Measurements from ENCODE around the gene RPA3. TPM values are rescaled to one million over a fixed set of nuclear protein-coding genes. Genes with fewer than 3 reads are reported as not detected.

RPA3 gene
- total RNA-seq, 2 donors from 2014 or later: 0.66 to 6.0 TPM

DNA sequence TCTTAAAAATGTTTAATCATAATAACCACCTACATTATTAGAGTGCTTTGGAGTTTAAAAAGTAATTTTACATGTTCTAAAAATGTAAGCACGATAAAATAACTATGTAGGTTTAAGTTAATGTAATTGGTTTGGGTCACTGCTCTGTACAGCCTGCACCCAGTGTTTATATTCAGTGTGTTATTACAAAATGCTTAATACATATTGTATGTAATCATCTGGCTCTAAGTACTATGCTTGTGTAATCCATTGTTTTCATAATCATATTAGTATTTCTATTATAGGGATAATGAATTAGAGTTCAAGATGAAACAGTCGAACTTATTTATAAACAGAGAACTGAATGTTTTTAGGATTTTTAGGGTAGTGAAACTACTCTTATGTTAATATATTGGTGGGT lies 13.1 kb downstream of the RPA3 start:
- intact Hi-C loops (cut with DNase I): no loop called here
- H3K4me1 ChIP-seq: peaks cover 29% of the 10 kb centered on the region

GRCh38 chr7:7704867-7705266 lies 13.5 kb downstream of the RPA3 start:
- 85 to 89% methylated on average over 4 of the region's 4 CpGs for WGBS, 2 donors
- H3K27ac ChIP-seq: no peak overlapping the region
- no peak for DNase-seq
- H3K9me3 ChIP-seq: no peaks in the 10 kb centered on the region
- H3K4me1 ChIP-seq: peaks cover 30% of the 10 kb centered on the region
- no peak for TF ChIP-seq POLR2A (IDR thresholded peaks at IDR 0.05)
- TF ChIP-seq, protein P1, sequence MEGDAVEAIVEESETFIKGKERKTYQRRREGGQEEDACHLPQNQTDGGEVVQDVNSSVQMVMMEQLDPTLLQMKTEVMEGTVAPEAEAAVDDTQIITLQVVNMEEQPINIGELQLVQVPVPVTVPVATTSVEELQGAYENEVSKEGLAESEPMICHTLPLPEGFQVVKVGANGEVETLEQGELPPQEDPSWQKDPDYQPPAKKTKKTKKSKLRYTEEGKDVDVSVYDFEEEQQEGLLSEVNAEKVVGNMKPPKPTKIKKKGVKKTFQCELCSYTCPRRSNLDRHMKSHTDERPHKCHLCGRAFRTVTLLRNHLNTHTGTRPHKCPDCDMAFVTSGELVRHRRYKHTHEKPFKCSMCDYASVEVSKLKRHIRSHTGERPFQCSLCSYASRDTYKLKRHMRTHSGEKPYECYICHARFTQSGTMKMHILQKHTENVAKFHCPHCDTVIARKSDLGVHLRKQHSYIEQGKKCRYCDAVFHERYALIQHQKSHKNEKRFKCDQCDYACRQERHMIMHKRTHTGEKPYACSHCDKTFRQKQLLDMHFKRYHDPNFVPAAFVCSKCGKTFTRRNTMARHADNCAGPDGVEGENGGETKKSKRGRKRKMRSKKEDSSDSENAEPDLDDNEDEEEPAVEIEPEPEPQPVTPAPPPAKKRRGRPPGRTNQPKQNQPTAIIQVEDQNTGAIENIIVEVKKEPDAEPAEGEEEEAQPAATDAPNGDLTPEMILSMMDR (IDR thresholded peaks at IDR 0.05): no peak
- no peak for ATAC-seq
- intact Hi-C loops (cut with DNase I): no loop called here
- H3K27me3 ChIP-seq: no peaks in the 10 kb centered on the region
- H3K36me3 ChIP-seq (replicated peaks in 1 of 2; ENCODE audit: insufficient read depth in 1 of 2, low read depth in 2 of 2): no peaks in the 10 kb centered on the region
- no peak overlapping the region for H3K4me3 ChIP-seq

More for the DNA sequence above, 13.1 kb downstream of the RPA3 start:
- Histone ChIP-seq H3K27ac (no peak overlapping the region), H3K36me3 (replicated peaks in 1 of 2; ENCODE audit: insufficient read depth in 1 of 2, low read depth in 2 of 2) (no peaks in the 10 kb centered on the region), H3K27me3 (no peaks in the 10 kb centered on the region), H3K4me3 (no peak overlapping the region), H3K9me3 (no peaks in the 10 kb centered on the region)
- 82 to 88% methylated on average over 2 of the region's 2 CpGs for WGBS, 2 donors
- DNase-seq: no peak
- ATAC-seq: no peak
- TF ChIP-seq, protein P1 (IDR thresholded peaks at IDR 0.05): no peak
- TF ChIP-seq POLR2A (IDR thresholded peaks at IDR 0.05): no peak

- no peak for DNase-seq
- no peaks in the 10 kb centered on the region for H3K27me3 ChIP-seq
- intact Hi-C loops (cut with DNase I): no loop called here
- TF ChIP-seq, protein P1 (IDR thresholded peaks at IDR 0.05): no peak
- no peak for TF ChIP-seq POLR2A (IDR thresholded peaks at IDR 0.05)
- peaks cover 30% of the 10 kb centered on the region for H3K4me1 ChIP-seq
- no peaks in the 10 kb centered on the region for H3K9me3 ChIP-seq
- no peak overlapping the region for H3K27ac ChIP-seq
- H3K36me3 ChIP-seq (replicated peaks in 1 of 2; ENCODE audit: insufficient read depth in 1 of 2, low read depth in 2 of 2): no peaks in the 10 kb centered on the region
- no peak for ATAC-seq
- H3K4me3 ChIP-seq: no peak overlapping the region
- 85 to 95% methylated on average over 7 of the region's 7 CpGs for WGBS, 2 donors
These were observed 15.0 kb downstream of the RPA3 start for GRCh38 chr7:7703427-7703826.

- Histone ChIP-seq H3K27me3 (no peaks in the 10 kb centered on the region), H3K4me3 (no peak overlapping the region), H3K4me1 (peaks cover 25% of the 10 kb centered on the region), H3K36me3 (replicated peaks in 1 of 2; ENCODE audit: insufficient read depth in 1 of 2, low read depth in 2 of 2) (no peaks in the 10 kb centered on the region), H3K9me3 (no peaks in the 10 kb centered on the region), H3K27ac (no peak overlapping the region)
- ATAC-seq: no peak
- intact Hi-C loops (cut with DNase I): no loop called here
- no peak for TF ChIP-seq POLR2A (IDR thresholded peaks at IDR 0.05)
- TF ChIP-seq, protein P1 (IDR thresholded peaks at IDR 0.05): no peak
- 75 to 82% methylated on average over 4 of the region's 4 CpGs for WGBS, 2 donors
- DNase-seq: no peak
These were observed 15.6 kb downstream of the RPA3 start for GRCh38 chr7:7702826-7703225.

GRCh38 chr7:7701527-7701926 lies 16.9 kb downstream of the RPA3 start:
- 28 to 39% methylated on average over 1 of the region's 1 CpG for WGBS, 2 donors
- intact Hi-C loops (cut with DNase I): no loop called here
- Histone ChIP-seq H3K4me1 (peaks cover 35% of the 10 kb centered on the region), H3K27ac (no peak overlapping the region), H3K9me3 (no peaks in the 10 kb centered on the region), H3K36me3 (replicated peaks in 1 of 2; ENCODE audit: insufficient read depth in 1 of 2, low read depth in 2 of 2) (no peaks in the 10 kb centered on the region), H3K27me3 (no peaks in the 10 kb centered on the region), H3K4me3 (no peak overlapping the region)
- ATAC-seq (no peak), DNase-seq (no peak)
- TF ChIP-seq POLR2A (IDR thresholded peaks at IDR 0.05): no peak
- TF ChIP-seq, protein P1 (IDR thresholded peaks at IDR 0.05): no peak
